NCI-H2227 (cell line): ENCODE measurements around the gene CARF.
"Not testable (repeated sequence)": the region's sequence is repeated elsewhere in the genome, so short reads cannot be mapped to it uniquely, and the experiment has no call there.

Experiments
- DNase-seq: peaks from one replicate; lab custom pipeline; 2025; ENCODE audit not compliant: unreplicated experiment; lab: John Stamatoyannopoulos, UW

CARF gene, protein sequence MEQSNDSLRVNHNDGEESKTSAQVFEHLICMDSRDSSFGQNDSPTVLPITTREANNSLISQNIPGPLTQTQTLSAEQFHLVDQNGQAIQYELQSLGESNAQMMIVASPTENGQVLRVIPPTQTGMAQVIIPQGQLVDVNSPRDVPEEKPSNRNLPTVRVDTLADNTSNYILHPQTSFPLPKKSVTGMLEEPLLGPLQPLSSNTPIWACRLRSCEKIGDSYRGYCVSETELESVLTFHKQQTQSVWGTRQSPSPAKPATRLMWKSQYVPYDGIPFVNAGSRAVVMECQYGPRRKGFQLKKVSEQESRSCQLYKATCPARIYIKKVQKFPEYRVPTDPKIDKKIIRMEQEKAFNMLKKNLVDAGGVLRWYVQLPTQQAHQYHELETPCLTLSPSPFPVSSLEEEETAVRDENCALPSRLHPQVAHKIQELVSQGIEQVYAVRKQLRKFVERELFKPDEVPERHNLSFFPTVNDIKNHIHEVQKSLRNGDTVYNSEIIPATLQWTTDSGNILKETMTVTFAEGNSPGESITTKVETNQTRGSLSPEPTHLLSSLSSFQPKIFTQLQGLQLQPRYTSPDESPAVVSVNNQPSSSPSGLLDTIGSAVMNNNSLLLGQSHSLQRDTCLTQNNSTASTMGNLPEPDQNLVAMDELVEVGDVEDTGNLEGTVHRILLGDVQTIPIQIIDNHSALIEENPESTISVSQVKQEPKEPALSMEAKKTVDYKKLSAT

DNA sequence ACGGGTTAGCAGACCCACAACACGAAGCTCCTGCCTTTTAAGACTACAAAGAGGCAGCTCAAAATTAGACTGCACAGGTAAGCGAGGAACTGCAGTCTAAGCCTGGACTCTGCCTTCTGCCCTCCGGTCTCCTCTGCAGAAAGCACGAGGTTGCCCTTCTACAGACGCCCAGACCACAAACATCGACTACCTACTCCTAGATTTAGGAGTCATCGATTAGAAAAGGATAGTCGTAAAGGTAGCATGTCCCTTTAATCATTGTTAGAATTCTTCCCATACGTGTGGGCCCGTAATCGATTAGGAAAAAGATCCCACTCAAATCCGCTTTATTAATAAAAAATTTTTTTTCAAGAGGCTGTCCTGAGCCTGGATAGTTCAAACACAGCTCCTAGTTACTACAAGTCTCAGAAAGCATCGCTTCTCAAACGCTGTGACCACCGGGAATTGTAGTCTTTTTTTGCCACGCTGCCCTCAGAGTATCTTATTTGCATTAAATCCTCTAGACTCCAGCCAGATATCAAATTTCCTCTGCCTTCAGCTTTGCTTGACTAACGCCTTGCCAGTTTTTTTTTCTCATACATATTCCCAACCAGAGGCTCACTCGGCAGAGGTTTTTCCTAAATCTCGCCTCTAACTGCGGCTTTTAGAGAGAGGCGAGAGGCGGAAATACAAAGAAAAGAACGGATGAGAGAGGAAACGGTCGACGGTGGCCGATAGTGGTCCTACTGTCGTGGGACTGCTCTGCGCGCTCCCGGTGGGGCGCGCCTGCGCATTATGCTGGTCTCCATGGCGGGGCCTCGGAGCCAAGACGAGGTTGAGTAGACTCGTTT, at the start of gene CARF, which contains the start of gene WDR12:
TSS of gene CARF (plus strand) at position 764 of the 830 bp plus-strand sequence. CDS start 29,628 bp downstream, outside the sequence.
TSS of gene WDR12 (minus strand) at position 162 of the 830 bp plus-strand sequence. CDS start 197 bp downstream, outside the sequence.
- peak; percentile 98 for DNase-seq

DNA sequence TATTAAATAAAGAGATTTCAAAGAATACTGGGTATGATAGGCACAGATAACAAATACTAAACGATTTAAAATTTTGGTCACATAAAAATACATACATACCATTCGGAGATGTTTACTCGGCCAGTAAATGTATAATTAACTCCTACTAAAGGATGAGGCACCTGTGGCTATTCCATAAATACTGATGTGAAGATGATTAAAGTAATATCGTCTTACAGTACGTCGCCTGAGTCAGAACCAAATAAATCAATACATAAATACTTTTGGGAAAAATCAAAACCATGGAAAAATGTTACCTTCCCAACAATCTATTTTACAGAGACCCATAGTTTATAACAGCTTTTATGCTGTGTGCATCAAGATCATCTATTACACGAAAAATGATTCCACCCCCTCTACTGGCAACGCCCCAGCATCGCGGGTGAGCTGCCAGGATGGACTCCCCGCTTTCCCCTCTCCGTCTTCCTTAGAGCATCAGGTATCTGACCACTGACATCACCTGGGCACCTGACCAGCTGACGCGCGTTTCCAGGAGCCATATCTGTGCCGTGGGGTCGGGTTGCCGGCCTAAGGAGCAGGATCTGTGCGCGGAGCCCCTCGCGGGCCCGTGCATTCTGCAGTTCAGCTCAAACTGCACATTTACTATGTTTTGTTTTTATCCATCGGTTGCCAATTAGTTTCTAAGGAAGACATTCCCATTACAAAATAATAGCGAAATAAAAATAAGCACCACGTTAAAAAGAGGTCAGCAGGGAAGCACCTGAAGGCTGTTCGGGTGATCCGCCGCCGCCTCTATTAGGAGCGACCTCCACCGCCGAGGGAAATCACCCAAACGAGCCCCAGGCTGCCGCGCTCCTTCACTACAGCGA, 41.4 kb upstream of the CARF start:
- peak; percentile 92 for DNase-seq

DNA sequence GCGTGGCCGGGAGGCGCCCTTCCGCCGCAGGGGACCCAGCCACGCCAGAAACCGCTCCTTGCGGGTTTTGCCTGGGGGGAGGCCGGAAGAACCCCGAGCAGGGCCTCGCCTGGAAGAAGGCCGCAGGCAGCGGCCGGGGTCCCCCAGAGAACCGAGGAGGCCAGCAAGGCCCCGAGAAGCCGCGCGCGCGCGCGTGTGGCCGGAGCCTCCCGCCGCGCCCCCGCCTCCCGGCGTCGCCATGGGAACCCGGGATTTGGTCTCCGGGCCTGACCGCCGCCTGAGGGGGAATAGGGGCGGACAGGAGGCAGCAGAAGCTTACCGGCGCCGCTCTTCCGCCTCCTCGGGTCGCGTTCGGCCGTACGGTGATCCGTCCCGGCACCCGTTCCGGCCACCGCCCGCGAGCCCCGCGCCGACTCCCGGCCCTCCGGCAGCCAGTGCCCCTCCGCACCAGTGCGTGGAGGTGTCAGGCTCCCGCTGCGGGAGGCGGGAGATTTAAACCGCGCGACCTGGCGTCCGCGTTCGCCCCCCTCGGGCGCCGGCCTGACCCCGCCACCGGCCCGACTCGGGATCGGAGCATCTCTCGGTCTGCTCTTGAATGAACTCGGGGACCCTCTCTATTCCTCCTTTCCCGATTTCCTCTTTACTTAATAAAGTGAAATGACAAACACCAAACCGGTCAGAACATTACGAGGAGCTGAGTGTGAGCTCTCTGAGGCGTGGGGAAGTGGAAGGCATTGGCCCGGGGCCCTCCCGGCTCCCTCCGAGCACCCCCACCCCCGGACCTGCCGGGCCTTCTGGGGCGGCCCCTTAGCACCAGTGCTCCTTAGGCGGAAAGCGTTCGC, 40.6 kb upstream of the CARF start, which contains the start of gene ICA1L:
TSS of gene ICA1L (minus strand) at position 467 of the 842 bp plus-strand sequence. CDS start 42,757 bp downstream, outside the sequence.
- DNase-seq = peak; percentile 91

DNA sequence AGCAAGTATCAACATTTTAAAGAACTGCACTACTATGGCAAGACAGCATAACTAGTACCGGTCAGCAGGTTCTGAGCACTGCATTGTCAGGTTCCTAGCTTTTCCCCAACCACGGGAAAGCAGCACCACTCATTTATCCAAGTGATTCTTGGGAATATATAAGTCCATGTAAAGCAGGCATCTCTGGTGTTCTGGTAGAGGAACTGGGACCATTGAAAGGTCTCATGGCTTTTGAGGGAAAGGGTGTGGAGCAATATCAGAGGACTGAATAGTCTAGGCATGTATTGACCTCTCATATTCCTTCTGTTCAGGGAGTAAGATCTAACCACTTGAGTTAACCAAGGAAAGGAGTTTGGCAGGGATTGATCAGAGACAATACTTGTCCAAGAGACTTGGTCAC, 34.4 kb upstream of the CARF start:
- no peak for DNase-seq

- DNase-seq = no peak
Measured at GRCh38 chr2:202881570-202881969, 30.5 kb upstream of the CARF start.

- DNase-seq = no peak
Measured at GRCh38 chr2:202883987-202884675, 27.9 kb upstream of the CARF start.

GRCh38 chr2:202885190-202885589, 26.9 kb upstream of the CARF start:
- no peak for DNase-seq

DNA sequence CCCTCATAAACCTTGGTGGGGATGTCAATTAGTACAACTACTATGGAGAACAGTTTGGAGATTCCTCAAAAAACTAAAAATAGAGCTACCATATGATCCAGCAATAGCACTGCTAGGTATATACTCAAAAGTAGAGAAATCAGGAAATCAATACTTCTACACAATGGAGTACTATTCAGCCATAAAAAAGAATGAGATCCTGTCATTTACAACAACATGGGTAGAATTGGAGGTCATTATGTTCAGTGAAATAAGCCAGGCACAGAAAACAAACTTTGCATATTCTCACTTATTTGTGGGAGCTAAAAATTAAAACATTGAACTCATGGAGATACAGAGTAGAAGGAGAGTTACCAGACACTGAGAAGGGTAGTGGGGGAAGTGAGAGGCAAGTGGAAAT, 6.6 kb upstream of the CARF start:
- not testable (repeated sequence) for DNase-seq

DNA sequence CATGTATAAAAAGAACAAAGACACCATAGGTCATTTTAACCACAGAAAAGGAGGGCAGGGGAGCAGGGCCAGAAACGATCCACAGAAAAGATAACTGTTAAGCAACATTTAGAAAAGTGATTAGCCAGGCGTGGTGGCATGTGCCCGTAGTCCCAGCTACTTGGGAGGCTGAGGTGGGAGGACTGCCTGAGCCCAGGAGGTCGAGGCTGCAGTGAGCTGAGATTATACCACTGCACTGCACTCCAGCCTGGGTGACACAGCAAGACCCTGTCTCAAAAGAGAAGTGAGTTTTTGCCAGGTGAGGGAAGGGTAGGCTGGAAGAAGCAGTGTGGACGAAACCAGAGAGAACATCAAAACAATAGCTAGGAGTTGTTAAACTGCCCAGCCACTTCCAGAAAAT, 3.9 kb upstream of the CARF start:
- no peak for DNase-seq

GRCh38 chr2:202909394-202910192, 2.5 kb upstream of the CARF start:
- DNase-seq = no peak

DNA sequence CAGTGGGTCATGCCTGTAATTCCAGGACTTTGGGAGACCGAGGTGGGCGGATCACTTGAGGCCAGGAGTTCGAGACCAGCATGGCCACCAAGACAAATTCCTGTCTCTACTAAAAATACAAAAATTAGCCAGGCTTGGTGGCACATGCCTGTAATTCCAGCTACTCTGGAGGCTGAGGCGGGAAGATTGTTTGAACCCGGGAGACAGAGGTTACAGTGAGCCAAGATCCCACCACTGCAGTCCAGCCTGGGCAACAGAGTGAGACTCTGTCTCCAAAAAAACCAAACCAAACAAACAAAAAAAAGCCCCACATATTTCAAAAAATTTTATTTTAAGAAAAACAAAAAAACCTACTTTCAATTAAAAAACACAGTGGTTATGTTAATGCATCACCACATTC, 1.8 kb upstream of the CARF start:
- DNase-seq = not testable (repeated sequence)

DNA sequence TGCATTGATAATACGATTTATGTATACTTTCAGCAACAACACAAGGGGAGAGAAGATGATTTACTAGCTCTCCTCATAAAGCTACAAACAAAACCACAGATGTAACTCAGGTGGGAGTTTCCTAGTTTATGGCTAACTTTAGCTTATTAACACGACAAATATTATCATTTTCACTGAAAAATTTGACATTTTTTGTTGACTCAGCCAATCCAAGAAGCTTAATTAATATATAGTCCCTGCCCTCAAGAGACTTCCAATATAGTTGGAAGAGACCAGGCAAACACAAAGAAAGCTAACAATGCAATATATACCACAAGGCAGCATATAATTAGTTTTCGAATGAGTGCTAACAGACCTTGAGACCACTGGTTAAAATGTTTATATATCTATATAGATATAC, 1.4 kb upstream of the CARF start:
- no peak for DNase-seq

- DNase-seq = no peak
Measured at GRCh38 chr2:202911203-202911511, 918 bp upstream of the CARF start.

GRCh38 chr2:202912342-202913201, 497 bp downstream of the CARF start:
- not testable (repeated sequence) for DNase-seq

DNA sequence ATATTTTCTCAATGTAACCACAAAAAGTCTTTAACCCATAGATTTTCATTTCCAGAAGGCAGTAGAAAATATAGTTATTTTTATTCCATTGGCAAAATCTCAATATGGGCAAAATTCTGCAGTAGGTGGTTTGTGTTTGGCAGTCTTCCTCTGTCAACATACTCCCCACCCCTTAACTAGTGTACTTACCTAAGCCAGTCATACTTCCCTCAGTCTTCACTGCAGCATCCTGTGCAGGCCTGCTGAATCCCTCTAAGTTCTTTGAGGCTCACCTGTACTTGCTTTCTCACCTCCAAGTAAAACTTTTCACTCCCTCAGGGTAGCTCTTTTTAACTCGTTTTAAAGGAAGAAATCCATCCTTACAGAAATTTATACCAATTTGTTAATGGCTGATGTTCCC, 6.8 kb downstream of the CARF start:
- no peak for DNase-seq

- DNase-seq = no peak
Measured at GRCh38 chr2:202932425-202933138, 20.5 kb downstream of the CARF start.

- DNase-seq = no peak
Measured at GRCh38 chr2:202933139-202933510, 21.1 kb downstream of the CARF start.
